Muscle layer of duodenum (tissue), 2 donors: ENCODE data around the gene DNAH5.

Experiments used
- H3K27ac ChIP-seq: one replicate; pipeline ENCODE4 v1.7.0; 2013; ENCODE audit warnings: mild to moderate bottlenecking, low read length
- H3K27me3 ChIP-seq: one replicate; pipeline ENCODE4 v1.7.0; 2013; ENCODE audit warnings: low read depth, mild to moderate bottlenecking, control low read depth, low read length
- H3K36me3 ChIP-seq, 2 donors: one replicate each; pipeline ENCODE4 v1.7.0; 2013; ENCODE audit warnings: low read length in 2 of 2, control low read depth in 1 of 2, mild to moderate bottlenecking in 1 of 2; ENCODE audit not compliant: insufficient read depth in 2 of 2, control insufficient read depth in 1 of 2
- H3K4me1 ChIP-seq, 2 donors: one replicate each; pipeline ENCODE4 v1.7.0; 2013; ENCODE audit warnings: low read length in 2 of 2, mild to moderate bottlenecking in 2 of 2, control low read depth in 1 of 2, moderate library complexity in 1 of 2; ENCODE audit not compliant: insufficient read depth in 2 of 2, control insufficient read depth in 1 of 2
- H3K4me3 ChIP-seq, 2 donors: one replicate each; pipeline ENCODE4 v1.7.0; 2013; ENCODE audit warnings: low read length in 2 of 2, low read depth in 1 of 2, mild to moderate bottlenecking in 1 of 2
- H3K9me3 ChIP-seq, 2 donors: one replicate each; pipeline ENCODE4 v1.7.0; 2013; ENCODE audit warnings: low read length in 2 of 2, control low read depth in 1 of 2, mild to moderate bottlenecking in 1 of 2; ENCODE audit not compliant: control insufficient read depth in 1 of 2
- donor health status: healthy.

The DNAH5 gene

DNA sequence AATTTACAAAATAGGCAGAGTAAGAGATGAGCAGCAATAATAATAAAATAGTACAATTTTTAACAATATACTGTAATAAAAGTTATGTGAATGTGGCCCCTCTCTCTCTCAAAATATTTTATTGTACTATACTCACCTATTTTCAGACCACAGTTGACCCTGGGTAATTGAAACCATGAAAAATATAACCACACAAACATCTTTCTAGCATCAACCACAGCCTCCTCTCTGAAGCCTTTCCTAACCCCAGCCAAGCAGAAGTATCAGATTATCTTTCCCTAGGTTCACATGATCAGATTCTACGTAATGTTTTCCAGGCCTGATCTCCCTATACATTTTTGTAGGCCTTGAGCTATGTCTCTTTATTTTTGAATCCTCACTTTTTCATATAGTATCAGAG, 35.2 kb downstream of the DNAH5 start:
- no peak overlapping the region for H3K4me3 ChIP-seq
- H3K4me1 ChIP-seq = no peaks in the 10 kb centered on the region
- H3K27me3 ChIP-seq = no peaks in the 10 kb centered on the region
- H3K36me3 ChIP-seq = no peaks in the 10 kb centered on the region
- H3K27ac ChIP-seq = no peak overlapping the region
- H3K9me3 ChIP-seq = no peaks in the 10 kb centered on the region

DNA sequence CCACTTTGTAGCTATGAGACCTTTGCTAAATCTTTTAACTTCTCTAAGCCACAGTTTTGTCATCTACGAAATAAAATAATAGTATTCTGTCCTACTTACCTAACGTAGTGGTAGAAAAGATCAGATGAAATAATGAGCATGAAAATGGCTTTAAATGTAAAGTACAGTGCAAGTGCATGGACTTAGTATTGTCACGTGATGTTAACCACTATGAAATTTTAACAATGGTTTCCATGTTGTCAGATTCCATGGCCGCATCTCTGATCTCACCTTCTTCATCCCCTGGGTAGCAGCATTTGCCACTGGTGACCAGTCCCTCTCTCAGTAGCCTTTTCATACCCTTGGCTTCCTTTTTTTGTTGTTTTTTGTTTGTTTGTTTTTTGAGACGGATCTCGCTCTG, 45.9 kb downstream of the DNAH5 start:
- H3K9me3 ChIP-seq = no peaks in the 10 kb centered on the region

DNA sequence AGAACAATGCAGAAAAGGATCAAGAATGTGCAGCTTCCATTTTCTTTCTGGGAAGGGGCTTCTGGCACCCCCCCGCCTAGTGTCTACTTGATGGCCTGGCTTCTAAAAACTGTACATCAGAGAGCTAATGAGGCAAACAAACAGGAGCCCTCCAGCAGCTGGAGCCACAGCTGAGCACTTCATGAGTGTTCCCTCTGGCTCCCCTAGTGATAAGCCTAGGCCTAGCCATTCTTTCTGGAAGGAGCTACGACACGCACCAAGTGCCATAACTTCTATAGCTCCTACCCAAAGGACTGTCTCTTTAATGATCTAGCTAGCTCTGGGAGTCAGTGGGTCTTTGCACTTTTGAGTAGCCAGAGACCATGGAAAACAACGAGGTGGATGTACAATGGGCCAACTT, 66.1 kb downstream of the DNAH5 start:
- H3K4me3 ChIP-seq = no peak overlapping the region
- no peaks in the 10 kb centered on the region for H3K36me3 ChIP-seq
- H3K27me3 ChIP-seq = no peaks in the 10 kb centered on the region
- no peaks in the 10 kb centered on the region for H3K4me1 ChIP-seq
- peaks cover 0 to 22% of the 10 kb centered on the region in 2 donors for H3K9me3 ChIP-seq
- H3K27ac ChIP-seq = no peak overlapping the region

More for the DNA sequence above, 45.9 kb downstream of the DNAH5 start:
- Histone ChIP-seq H3K36me3 (no peaks in the 10 kb centered on the region), H3K4me1 (no peaks in the 10 kb centered on the region), H3K4me3 (no peak overlapping the region), H3K27me3 (no peaks in the 10 kb centered on the region), H3K27ac (no peak overlapping the region)

DNA sequence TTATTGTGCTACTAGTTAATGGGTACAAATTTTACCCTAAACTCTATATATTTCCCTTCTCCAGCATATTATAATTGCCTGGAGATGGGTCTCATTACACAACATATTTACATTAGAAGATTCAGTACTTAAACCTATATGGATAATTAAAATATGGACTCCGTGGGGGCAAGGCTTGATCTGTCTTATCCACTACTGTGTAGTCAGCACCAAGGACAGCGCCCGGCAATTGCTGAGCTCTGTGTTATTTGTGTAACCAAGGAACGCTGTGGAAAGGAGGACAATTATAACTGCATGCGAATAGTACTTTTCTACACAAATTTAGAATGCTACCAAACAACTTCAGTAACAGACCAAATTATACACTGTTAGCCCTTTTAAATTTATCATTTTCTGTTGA, 77.7 kb downstream of the DNAH5 start:
- Histone ChIP-seq H3K9me3 (no peaks in the 10 kb centered on the region), H3K4me3 (no peak overlapping the region), H3K27me3 (no peaks in the 10 kb centered on the region), H3K27ac (no peak overlapping the region), H3K36me3 (no peaks in the 10 kb centered on the region), H3K4me1 (no peaks in the 10 kb centered on the region)

DNA sequence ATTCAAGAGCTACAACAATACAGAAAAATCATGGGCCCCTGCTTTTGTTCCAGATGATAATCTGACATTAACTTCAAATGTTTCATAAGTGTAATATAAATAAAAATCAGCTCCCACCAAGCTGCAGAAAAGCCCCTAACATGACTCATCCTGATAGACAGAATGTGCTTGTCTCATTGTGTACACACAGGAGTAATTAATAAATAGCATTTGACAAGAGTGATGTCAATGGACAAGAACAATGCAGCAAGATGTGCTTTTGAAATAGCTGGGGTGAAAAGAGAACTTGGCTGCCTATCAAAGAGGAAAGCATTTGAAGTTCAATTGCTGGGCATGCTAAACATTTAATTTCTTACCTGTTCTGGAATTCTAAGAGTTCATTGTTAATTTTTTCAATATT, 79.2 kb downstream of the DNAH5 start:
- H3K4me3 ChIP-seq = no peak overlapping the region
- no peaks in the 10 kb centered on the region for H3K27me3 ChIP-seq
- no peaks in the 10 kb centered on the region for H3K36me3 ChIP-seq
- H3K4me1 ChIP-seq = no peaks in the 10 kb centered on the region
- H3K27ac ChIP-seq = no peak overlapping the region
- H3K9me3 ChIP-seq = no peaks in the 10 kb centered on the region

DNA sequence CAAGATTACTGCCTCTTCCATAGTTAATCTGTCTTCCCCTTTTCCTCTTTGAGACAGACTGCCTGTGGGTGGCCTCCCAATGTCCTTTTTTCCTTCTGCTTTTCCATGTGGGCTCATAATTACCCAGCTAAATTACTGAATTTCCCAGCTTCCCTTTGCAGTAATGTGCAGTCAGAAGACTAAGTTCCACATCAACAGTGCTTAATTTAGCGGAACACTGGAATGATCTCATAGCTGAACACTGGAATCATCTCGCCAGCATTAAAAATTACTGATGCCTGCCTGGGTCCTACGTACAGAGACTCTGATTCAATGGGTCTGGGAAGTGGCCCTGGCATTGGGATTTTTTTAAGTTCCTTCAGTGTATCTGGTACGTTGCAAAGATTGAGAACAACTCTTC, 84.3 kb downstream of the DNAH5 start:
- Histone ChIP-seq H3K4me3 (no peak overlapping the region), H3K4me1 (no peaks in the 10 kb centered on the region), H3K9me3 (peaks cover 0 to 2% of the 10 kb centered on the region in 2 donors), H3K36me3 (no peaks in the 10 kb centered on the region), H3K27me3 (no peaks in the 10 kb centered on the region), H3K27ac (no peak overlapping the region)

DNA sequence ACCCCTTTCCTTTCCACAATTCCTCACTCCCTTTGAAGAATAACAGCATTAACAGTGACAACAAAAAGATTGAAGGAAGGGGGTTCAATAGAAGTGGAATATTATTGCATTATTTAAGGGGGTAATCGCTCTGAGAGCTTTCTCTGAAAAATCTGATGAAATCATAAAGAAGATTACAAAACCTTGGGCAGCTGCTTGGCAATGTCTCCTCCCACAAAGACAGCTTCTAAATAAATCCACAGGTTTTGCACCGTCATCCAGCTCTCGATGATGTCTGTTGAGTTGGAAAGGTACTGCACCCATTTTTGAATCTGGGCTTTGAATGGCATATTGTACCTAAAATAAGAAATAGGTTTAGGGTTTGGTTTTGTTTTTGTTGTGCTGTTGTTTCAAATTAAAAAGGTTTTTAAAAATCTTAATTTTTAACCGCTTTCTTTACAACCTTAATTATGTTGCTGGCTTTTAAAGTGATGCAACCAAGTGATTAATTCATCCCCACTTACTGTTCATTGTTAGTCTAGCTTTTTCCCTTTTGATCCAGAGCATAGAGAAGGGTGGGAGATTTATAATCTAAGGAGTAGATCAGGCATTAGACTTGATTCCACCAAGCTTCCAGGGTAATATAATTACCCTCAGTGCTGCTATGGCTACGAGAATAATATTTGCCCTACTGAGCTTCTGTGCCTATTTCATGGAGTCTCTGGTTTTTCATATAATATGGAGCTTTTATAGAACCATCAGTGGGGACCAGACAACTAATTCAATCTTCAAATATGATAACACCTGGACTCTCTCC, 85.0 kb downstream of the DNAH5 start:
- no peak overlapping the region for H3K4me3 ChIP-seq
- H3K27ac ChIP-seq = no peak overlapping the region
- no peaks in the 10 kb centered on the region for H3K36me3 ChIP-seq
- H3K9me3 ChIP-seq = peaks cover 0 to 2% of the 10 kb centered on the region in 2 donors
- no peaks in the 10 kb centered on the region for H3K27me3 ChIP-seq
- H3K4me1 ChIP-seq = no peaks in the 10 kb centered on the region

DNA sequence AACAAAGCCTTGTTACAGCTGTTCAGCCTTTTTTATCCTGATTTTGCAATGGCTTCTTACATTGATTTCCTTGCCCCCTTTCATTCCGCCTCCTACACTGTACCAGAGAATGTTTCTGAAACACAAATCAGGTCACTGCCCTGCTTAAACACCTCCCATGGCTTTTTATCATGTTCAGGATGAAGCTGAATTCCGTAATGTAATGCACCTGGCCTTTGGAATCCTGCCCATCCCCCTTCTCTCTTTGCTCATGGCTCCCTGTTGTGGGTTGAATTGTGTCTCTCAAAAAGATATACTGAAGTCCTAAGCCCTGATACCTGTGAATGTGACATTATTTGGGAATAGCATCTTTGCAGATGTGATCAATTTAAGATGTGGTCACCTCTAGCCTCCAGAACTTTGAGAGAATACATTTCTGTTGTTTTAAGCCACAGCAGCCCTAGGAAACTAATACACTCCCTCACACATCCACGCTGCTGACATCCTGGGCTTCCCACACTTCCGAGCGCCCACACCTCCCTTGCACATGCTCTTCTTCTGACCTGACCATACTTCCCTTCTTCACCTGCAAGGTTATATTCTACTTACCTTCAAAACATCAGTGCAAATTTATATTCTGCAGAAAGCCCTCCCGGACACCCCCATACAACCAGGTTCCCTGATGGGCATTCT, 101.2 kb downstream of the DNAH5 start:
- Histone ChIP-seq H3K4me1 (no peaks in the 10 kb centered on the region), H3K27me3 (no peaks in the 10 kb centered on the region), H3K27ac (no peak overlapping the region), H3K36me3 (no peaks in the 10 kb centered on the region), H3K9me3 (no peaks in the 10 kb centered on the region), H3K4me3 (no peak overlapping the region)

DNA sequence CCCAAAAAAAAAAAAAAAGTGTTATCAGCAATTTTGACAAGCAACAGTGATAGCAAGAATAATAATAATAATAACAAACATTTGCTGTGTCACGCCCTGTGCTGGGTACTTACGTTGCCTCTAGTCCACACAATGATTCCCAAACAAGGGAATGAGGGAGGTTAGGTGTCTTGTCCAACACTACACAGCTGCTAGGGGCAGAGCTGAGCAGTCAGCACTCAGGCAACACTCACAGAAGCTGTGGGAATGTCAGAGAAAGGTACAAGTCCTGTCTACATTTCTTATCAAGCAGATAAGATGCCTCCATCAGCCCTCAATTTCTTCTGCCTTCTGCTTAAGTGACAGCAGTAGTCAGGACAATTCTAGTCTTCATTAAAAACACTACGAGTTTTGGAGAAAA, 111.0 kb downstream of the DNAH5 start:
- peaks cover 0 to 5% of the 10 kb centered on the region in 2 donors for H3K9me3 ChIP-seq
- H3K36me3 ChIP-seq = no peaks in the 10 kb centered on the region
- H3K4me1 ChIP-seq = no peaks in the 10 kb centered on the region
- no peak overlapping the region for H3K4me3 ChIP-seq
- no peak overlapping the region for H3K27ac ChIP-seq
- H3K27me3 ChIP-seq = no peaks in the 10 kb centered on the region

DNA sequence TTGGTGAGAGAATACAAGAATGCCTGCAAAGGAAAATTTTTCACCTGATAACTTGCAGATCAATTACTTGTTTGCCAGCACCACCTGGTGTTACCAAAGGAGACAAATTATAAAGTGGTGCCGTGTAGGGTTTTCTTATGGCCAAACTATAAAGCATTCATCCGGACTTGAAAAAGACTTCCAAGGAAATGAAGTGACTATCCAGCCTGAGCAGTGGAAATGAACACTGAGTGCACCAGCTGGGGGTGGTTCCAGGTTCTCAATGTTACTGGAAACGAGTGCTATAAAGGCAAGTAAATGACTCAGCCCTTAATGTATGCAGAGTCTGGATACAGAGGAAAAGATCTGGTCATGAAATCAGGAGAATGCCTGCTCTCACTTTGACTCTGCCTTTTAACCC, 113.1 kb downstream of the DNAH5 start:
- Histone ChIP-seq H3K4me3 (no peak overlapping the region), H3K4me1 (no peaks in the 10 kb centered on the region), H3K9me3 (peaks cover 0 to 7% of the 10 kb centered on the region in 2 donors), H3K36me3 (no peaks in the 10 kb centered on the region), H3K27ac (no peak overlapping the region), H3K27me3 (no peaks in the 10 kb centered on the region)

DNA sequence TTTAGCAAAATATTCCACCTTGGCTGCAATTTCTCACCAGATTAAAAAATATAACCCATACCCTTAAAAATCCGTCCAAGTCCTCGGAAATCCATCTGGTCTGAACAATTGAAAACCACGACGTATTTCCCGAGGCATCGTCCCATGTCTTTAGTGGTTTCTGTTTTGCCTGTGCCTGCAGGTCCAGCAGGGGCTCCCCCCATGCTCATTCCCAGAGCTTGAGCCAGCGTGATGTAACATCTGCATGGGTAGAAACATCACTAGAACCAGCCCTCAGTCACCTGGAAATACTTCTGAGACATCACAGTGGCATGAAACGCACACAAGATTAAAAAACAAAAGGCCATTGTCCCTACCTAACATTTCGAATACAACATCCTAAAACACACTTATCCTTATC, 114.0 kb downstream of the DNAH5 start:
- H3K27ac ChIP-seq = no peak overlapping the region
- no peaks in the 10 kb centered on the region for H3K27me3 ChIP-seq
- no peak overlapping the region for H3K4me3 ChIP-seq
- H3K9me3 ChIP-seq = peaks cover 0 to 7% of the 10 kb centered on the region in 2 donors
- no peaks in the 10 kb centered on the region for H3K36me3 ChIP-seq
- H3K4me1 ChIP-seq = no peaks in the 10 kb centered on the region
